BLaER1 treated with 17β-estradiol and CSF1 and Interleukin-3, amounts not matched to agents 10 nM and 100 nM (cell line): ENCODE results near the gene IRF9.
A peak's percentile ranks its signal among the peaks of the same experiment; 100 is the strongest.

Source experiments
- H3K27ac ChIP-seq, 11 experiments: shearing (Covaris generic); formaldehyde crosslinking; 2 replicates each; pipeline ENCODE4 v1.8.1; 2022
- H3K27me3 ChIP-seq, 11 experiments: shearing (Covaris generic); formaldehyde crosslinking; 2 replicates each; pipeline ENCODE4 v1.8.1; 2022
- H3K36me3 ChIP-seq, 11 experiments: shearing (Covaris generic); formaldehyde crosslinking; 2 replicates each; pipeline ENCODE4 v1.8.1; 2022
- H3K4me1 ChIP-seq, 10 experiments: shearing (Covaris generic); formaldehyde crosslinking; 2 replicates each; pipeline ENCODE4 v1.8.1; 2022
- H3K4me2 ChIP-seq, 11 experiments: shearing (Covaris generic); formaldehyde crosslinking; 2 replicates each; pipeline ENCODE4 v1.8.1; 2022
- H3K4me3 ChIP-seq, 10 experiments: shearing (Covaris generic); formaldehyde crosslinking; 2 replicates each; pipeline ENCODE4 v1.8.1; 2022
- H3K9ac ChIP-seq, 11 experiments: shearing (Covaris generic); formaldehyde crosslinking; 2 replicates each; pipeline ENCODE4 v1.8.1; 2022
- H3K9me3 ChIP-seq, 11 experiments: shearing (Covaris generic); formaldehyde crosslinking; replicated peaks in 1 of 11; 2 replicates each; pipeline ENCODE4 v1.8.1; 2022
- H4K20me1 ChIP-seq, 11 experiments: shearing (Covaris generic); formaldehyde crosslinking; 2 replicates each; pipeline ENCODE4 v1.8.1; 2022
- Cebpa-rat ChIP-seq, 11 experiments: shearing (Covaris generic); IDR thresholded peaks; 2 replicates each; pipeline ENCODE4 v1.8.1; 2022

The IRF9 gene

GRCh38 chr14:24172871-24173281 lies 11.8 kb downstream of the IRF9 start:
- Histone ChIP-seq H3K27me3 (peaks cover 7 to 28% (median 24%) of the 10 kb centered on the region in 11 experiments; a peak in 21 of 22 replicates), H3K27ac (no peak overlapping the region), H4K20me1 (peaks cover 0 to 42% (median 2%) of the 10 kb centered on the region in 11 experiments; a peak in 8 of 22 replicates), H3K9me3 (no peaks in the 10 kb centered on the region), H3K36me3 (peaks cover 9 to 89% (median 34%) of the 10 kb centered on the region in 11 experiments), H3K4me2 (peak overlapping the region in 6 of 11 experiments; percentile 76 to 91 (median 82); a peak in 10 of 22 replicates), H3K9ac (no peak overlapping the region), H3K4me3 (peak overlapping the region in 1 of 10 experiments; percentile 65; a peak in 3 of 20 replicates), H3K4me1 (peaks cover 17 to 26% (median 20%) of the 10 kb centered on the region in 10 experiments)
- no peak for TF ChIP-seq Cebpa-rat (IDR thresholded peaks at IDR 0.05)

GRCh38 chr14:24176599-24176998 lies 15.5 kb downstream of the IRF9 start:
- Histone ChIP-seq H3K4me1 (peaks cover 5 to 48% (median 42%) of the 10 kb centered on the region in 10 experiments), H3K36me3 (peaks cover 46 to 97% (median 55%) of the 10 kb centered on the region in 11 experiments), H3K9me3 (no peaks in the 10 kb centered on the region), H4K20me1 (peaks cover 0 to 68% (median 37%) of the 10 kb centered on the region in 11 experiments; a peak in 20 of 22 replicates), H3K27ac (no peak overlapping the region), H3K27me3 (peaks cover 2 to 14% (median 10%) of the 10 kb centered on the region in 11 experiments; a peak in 20 of 22 replicates), H3K9ac (no peak overlapping the region), H3K4me3 (no peak overlapping the region), H3K4me2 (no peak overlapping the region)
- no peak for TF ChIP-seq Cebpa-rat (IDR thresholded peaks at IDR 0.05)

- Histone ChIP-seq H4K20me1 (peaks cover 0 to 68% (median 44%) of the 10 kb centered on the region in 11 experiments; a peak in 21 of 22 replicates), H3K4me1 (peaks cover 0 to 46% (median 36%) of the 10 kb centered on the region in 10 experiments; a peak in 18 of 20 replicates), H3K4me3 (no peak overlapping the region), H3K27ac (no peak overlapping the region), H3K9ac (no peak overlapping the region), H3K27me3 (peaks cover 0 to 8% (median 4%) of the 10 kb centered on the region in 11 experiments; a peak in 17 of 22 replicates), H3K36me3 (peaks cover 52 to 100% (median 61%) of the 10 kb centered on the region in 11 experiments), H3K4me2 (no peak overlapping the region), H3K9me3 (no peaks in the 10 kb centered on the region)
- no peak for TF ChIP-seq Cebpa-rat (IDR thresholded peaks at IDR 0.05)
These were observed 16.2 kb downstream of the IRF9 start for GRCh38 chr14:24177041-24177825.

GRCh38 chr14:24177891-24178290 lies 16.8 kb downstream of the IRF9 start:
- Histone ChIP-seq H3K27me3 (peaks cover 0 to 1% (median 0%) of the 10 kb centered on the region in 11 experiments; a peak in 1 of 22 replicates), H3K4me3 (no peak overlapping the region), H3K9me3 (no peaks in the 10 kb centered on the region), H3K9ac (peak overlapping the region in 1 of 11 experiments; percentile 24; a peak in 1 of 22 replicates), H3K4me1 (peaks cover 0 to 39% (median 31%) of the 10 kb centered on the region in 10 experiments; a peak in 18 of 20 replicates), H3K4me2 (no peak overlapping the region), H3K36me3 (peaks cover 59 to 100% (median 68%) of the 10 kb centered on the region in 11 experiments), H3K27ac (no peak overlapping the region), H4K20me1 (peaks cover 0 to 70% (median 45%) of the 10 kb centered on the region in 11 experiments; a peak in 21 of 22 replicates)
- no peak for TF ChIP-seq Cebpa-rat (IDR thresholded peaks at IDR 0.05)

GRCh38 chr14:24178399-24179178 lies 17.5 kb downstream of the IRF9 start:
- H3K27ac ChIP-seq: peak overlapping the region in 4 of 11 experiments; percentile 26 to 63 (median 48); a peak in 4 of 22 replicates
- H3K9ac ChIP-seq: peak overlapping the region in 8 of 11 experiments; percentile 24 to 57 (median 36); a peak in 11 of 22 replicates
- peaks cover 66 to 99% (median 75%) of the 10 kb centered on the region in 11 experiments for H3K36me3 ChIP-seq
- no peaks in the 10 kb centered on the region for H3K9me3 ChIP-seq
- no peaks in the 10 kb centered on the region for H3K27me3 ChIP-seq
- peaks cover 0 to 70% (median 45%) of the 10 kb centered on the region in 11 experiments; a peak in 20 of 22 replicates for H4K20me1 ChIP-seq
- H3K4me3 ChIP-seq: no peak overlapping the region
- no peak for TF ChIP-seq Cebpa-rat (IDR thresholded peaks at IDR 0.05)
- H3K4me2 ChIP-seq: peak overlapping the region in 10 of 11 experiments; percentile 3 to 75 (median 59); a peak in 17 of 22 replicates
- H3K4me1 ChIP-seq: peaks cover 0 to 37% (median 31%) of the 10 kb centered on the region in 10 experiments; a peak in 18 of 20 replicates

GRCh38 chr14:24179294-24179960 lies 18.4 kb downstream of the IRF9 start:
- Histone ChIP-seq H3K27me3 (no peaks in the 10 kb centered on the region), H3K4me3 (peak overlapping the region in 1 of 10 experiments; percentile 3; a peak in 1 of 20 replicates), H3K9me3 (no peaks in the 10 kb centered on the region), H3K4me2 (peak overlapping the region in 10 of 11 experiments; percentile 3 to 75 (median 59); a peak in 18 of 22 replicates), H4K20me1 (peaks cover 0 to 75% (median 45%) of the 10 kb centered on the region in 11 experiments; a peak in 20 of 22 replicates), H3K36me3 (peaks cover 73 to 97% (median 81%) of the 10 kb centered on the region in 11 experiments), H3K27ac (peak overlapping the region in 7 of 11 experiments; percentile 21 to 63 (median 39); a peak in 11 of 22 replicates), H3K4me1 (peaks cover 0 to 37% (median 31%) of the 10 kb centered on the region in 10 experiments; a peak in 18 of 20 replicates), H3K9ac (peak overlapping the region in 10 of 11 experiments; percentile 9 to 57 (median 38); a peak in 17 of 22 replicates)
- no peak for TF ChIP-seq Cebpa-rat (IDR thresholded peaks at IDR 0.05)

- H3K9ac ChIP-seq: peak overlapping the region in 10 of 11 experiments; percentile 9 to 57 (median 38); a peak in 16 of 22 replicates
- H3K4me2 ChIP-seq: peak overlapping the region in 9 of 11 experiments; percentile 41 to 75 (median 59); a peak in 18 of 22 replicates
- peak overlapping the region in 7 of 11 experiments; percentile 21 to 63 (median 39); a peak in 13 of 22 replicates for H3K27ac ChIP-seq
- H4K20me1 ChIP-seq: peaks cover 0 to 82% (median 45%) of the 10 kb centered on the region in 11 experiments; a peak in 20 of 22 replicates
- peaks cover 0 to 37% (median 31%) of the 10 kb centered on the region in 10 experiments; a peak in 18 of 20 replicates for H3K4me1 ChIP-seq
- TF ChIP-seq Cebpa-rat (IDR thresholded peaks at IDR 0.05): no peak
- no peaks in the 10 kb centered on the region for H3K9me3 ChIP-seq
- no peaks in the 10 kb centered on the region for H3K27me3 ChIP-seq
- no peak overlapping the region for H3K4me3 ChIP-seq
- peaks cover 81 to 97% (median 89%) of the 10 kb centered on the region in 11 experiments for H3K36me3 ChIP-seq
These were observed 19.1 kb downstream of the IRF9 start for GRCh38 chr14:24179961-24180796.
